HG02870 (cell line): ENCODE measurements around the gene GLRX2.
"Not testable (repeated sequence)": the region's sequence is repeated elsewhere in the genome, so short reads cannot be mapped to it uniquely, and the experiment has no call there.

Experiments
- ATAC-seq: cut with Tn5 transposase; IDR thresholded peaks from one replicate; pipeline ENCODE4 v1.9.1; 2021; ENCODE audit warnings: mild to moderate bottlenecking, moderate library complexity; ENCODE audit not compliant: unreplicated experiment

The GLRX2 gene

GRCh38 chr1:193104907-193105820, at the start of gene GLRX2:
Gene GLRX2, minus strand, starts transcription at chr1:193105414. Its CDS starts 32 bp downstream, at chr1:193105382.
- peak; percentile 86 for ATAC-seq

GRCh38 chr1:193144999-193145398, 39.8 kb upstream of the GLRX2 start:
- no peak for ATAC-seq

DNA sequence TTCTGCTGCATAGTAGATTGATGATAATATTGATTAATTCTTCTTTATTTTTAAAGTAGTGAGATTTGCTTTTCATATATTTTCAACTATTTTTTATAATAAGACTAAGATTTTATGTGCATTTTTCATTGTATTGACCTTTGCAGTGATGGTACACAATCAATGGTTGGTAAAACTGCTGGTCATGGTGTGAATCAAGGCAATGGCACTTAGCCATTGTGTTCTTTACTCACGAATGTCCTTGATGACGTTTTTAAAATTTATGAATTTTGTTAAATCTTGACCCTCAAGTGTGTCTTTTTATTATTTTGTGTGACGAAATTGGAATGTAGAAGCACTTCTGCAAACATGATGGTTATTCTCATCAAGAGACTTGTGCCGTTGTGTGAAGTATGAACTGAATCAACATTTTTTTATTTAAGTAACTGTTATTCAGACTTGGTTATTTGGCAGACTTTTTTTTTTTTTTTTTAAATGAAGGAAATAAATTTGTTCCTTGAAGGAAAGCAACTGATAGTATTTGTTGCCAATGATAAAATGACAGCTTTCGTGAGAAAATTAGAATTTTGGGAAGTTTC, 39.2 kb upstream of the GLRX2 start:
- ATAC-seq: no peak

- no peak for ATAC-seq
Observed at GRCh38 chr1:193143285-193143684, 38.1 kb upstream of the GLRX2 start.

- ATAC-seq: no peak
Observed at GRCh38 chr1:193142409-193142808, 37.2 kb upstream of the GLRX2 start.

GRCh38 chr1:193141804-193142203, 36.6 kb upstream of the GLRX2 start:
- no peak for ATAC-seq

DNA sequence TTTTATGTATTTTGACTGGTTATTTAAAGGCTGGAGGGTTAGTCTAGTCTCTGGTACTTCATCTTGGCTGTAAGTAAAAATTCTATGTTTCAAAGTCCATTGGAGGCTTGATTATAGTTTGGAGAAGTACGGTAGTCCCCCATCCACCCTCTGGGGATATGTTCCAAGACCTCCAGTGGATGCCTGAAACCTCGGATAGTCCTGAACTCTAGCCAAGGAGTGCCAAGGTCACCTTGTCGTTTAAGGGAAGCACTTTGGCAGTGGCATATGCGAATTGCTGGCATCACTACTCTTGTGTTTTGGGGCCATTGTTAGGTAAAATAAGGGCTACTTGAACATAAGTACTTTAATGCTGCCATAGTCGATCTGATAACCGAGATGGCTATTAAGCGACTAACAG, 35.0 kb upstream of the GLRX2 start:
- no peak for ATAC-seq

DNA sequence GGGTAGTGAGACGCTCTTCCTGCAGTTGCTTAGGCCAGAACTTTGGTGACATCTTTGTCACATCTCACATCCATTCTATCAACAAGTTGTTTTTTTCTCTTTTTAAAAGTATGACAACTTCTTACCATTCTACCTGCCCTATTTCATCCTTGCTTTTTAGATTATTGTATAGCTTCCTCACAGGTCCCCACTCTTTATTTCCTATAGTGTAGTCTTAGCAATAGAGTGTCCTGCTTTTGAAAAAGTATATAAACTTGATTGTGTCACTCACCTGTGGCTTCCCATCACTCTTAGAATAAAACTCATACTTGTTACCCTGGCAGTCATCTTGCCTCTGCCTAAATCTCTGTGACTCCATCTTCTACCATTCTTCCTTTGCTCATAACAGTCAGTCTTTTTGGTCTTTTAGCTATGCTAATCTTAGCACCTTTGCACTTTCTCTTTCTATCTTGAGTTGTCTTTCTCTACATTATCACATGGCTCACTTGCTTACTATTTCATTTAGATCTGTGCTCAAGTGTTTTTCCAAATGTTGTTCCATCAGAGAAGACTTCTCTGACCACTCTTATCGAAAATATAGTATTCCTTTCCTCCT, 26.1 kb upstream of the GLRX2 start:
- peak; percentile 48 for ATAC-seq

GRCh38 chr1:193125369-193125768, 20.2 kb upstream of the GLRX2 start:
- no peak for ATAC-seq

- no peak for ATAC-seq
Observed at GRCh38 chr1:193123751-193124150, 18.5 kb upstream of the GLRX2 start.

DNA sequence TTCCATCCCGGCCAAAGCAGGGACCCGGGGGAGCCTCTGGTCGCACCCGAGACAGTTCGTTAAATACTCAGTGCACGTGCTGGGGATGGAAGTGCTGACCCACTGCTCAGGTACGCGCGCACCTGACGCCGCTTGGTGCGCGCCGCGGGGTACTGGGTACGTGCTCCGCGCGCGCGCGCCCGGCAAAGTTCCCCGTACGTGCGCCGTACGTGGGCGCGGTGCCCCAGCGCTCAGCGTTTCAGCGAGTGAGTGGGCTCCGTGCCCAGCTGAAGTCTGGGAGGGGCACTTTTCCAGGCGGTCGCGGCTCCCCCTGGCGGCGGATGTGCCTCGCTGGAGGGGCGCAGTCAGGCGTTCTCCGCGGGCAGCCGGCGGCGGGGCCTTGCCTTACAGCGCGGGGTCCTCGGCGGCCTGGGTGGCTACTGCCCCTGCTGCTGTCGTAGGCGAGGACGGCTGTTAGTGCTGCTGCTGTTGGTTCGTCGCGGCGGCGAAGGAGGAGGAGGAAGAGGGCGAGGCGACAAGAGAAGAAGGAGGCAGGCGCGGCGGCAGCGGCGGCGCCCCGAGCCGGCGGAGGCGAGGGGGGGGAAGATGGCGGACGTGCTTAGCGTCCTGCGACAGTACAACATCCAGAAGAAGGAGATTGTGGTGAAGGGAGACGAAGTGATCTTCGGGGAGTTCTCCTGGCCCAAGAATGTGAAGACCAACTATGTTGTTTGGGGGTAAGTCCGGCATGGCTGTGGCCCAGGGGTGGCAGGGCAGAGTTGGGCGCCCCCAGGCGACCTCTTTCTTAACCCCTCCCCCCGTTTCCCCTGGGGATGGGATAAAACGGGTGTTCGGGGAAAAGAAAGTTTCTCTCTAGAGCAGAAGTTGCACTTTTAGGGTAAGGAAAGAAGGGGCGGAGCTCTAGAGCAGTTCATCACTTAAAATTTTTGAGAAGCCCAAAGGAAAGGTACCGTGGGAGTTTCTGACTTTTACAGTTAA, 16.7 kb upstream of the GLRX2 start, which contains the start of gene CDC73:
Gene CDC73 (plus strand): TSS at position 416 of the 978 bp plus-strand sequence. CDS start 170 bp downstream, at position 586.
- peak; percentile 93 for ATAC-seq

DNA sequence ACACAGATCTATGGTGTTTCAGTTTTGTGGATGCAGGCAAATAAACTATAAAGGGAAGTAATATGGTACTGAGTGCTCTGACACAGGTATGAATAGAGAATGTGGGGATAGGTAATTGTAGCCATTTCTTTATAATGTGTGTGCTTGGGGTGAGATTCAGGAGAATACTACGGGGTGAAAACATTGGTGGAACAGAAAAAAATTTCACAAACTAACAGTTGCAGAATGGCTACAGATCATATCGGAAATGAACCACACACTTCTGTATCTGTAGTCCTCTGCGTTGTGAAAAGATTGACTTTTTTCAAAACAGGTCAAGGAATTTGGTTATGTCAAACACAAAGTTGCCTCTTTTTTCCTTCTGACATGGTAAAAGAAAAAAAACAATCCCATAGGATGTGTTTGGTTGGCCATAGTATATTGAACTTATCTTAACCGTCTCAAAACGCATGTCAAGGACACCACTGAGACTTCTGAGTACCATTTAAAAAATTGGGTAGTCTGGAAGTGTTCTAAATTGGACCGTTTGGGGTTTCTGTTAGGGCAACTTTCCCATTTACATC, 15.5 kb upstream of the GLRX2 start:
- no peak for ATAC-seq

GRCh38 chr1:193118803-193119730, 13.9 kb upstream of the GLRX2 start:
- ATAC-seq: no peak

DNA sequence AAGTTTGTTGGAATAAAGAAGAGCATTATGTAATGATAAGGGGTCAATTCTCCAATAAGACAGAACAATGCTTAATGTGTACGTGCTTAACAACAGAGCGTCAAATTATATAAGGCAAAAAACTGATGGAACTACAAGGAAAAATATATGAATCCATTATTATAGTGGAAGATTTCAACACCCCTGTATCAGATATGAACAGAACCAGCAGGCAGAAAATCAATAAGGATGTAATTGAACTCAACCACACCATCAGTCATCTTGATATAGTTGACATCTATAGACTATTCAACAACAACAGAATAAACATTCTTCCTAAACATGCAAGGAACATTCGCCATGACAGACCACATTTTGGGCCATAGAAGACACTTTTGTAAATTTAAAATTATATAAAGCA, 13.0 kb upstream of the GLRX2 start:
- no peak for ATAC-seq

DNA sequence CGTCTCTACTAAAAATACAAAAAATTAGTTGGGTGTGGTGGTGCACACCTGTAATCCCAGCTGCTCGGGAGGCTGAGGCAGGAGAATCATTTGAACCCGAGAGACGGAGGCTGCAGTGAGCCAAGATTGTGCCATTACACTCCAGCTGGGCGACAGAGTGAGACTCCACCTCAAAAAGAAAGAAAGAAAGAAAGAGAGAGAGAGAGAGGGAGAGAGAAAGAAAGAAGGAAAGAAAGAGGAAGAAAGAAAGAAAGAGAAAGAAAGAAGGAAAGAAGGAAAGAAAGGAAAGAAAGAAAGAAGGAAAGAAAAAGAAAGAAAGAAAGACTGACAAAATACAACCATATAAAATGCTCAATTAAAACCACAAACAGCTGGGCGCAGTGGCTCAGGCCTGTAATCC, 12.0 kb upstream of the GLRX2 start:
- ATAC-seq: not testable (repeated sequence)

DNA sequence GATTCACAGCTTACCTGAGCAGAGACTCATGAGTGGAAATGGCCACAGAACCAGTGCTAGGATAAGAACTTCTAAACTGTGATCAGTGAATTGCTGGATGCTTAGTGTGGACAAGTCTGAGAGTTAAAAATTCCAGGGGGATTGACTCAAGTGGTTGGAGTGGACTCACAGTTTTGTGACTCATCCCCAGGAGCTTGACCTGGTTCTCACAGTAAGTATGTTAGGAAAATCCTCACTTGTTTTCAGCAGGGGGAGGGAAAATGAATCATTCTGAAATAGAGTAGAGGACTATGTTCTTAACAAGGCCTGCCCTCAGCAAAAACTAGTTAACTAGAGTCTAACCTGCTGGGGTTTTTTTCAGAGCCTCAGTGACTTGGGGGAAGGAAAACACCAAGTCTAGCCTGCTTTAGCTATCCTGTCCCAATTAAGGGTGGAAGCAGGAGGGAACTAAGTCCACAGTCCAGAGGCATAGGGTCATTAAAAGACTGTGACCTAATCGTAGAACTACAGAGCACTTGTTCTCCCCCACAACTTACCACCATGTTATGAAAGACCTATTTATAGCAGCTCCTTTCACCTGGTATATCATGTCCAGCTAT, 10.5 kb upstream of the GLRX2 start:
- ATAC-seq: no peak

GRCh38 chr1:193114485-193115095, 9.4 kb upstream of the GLRX2 start:
- ATAC-seq: no peak

GRCh38 chr1:193113992-193114332, 8.7 kb upstream of the GLRX2 start:
- no peak for ATAC-seq
